COLO829 (cell line): Measurements from ENCODE around the gene CFAP54.

ENCODE experiments used
- DNase-seq: peaks from one replicate; pipeline ENCODE4 v3.0.0; 2012; ENCODE audit warnings: low spot score

The CFAP54 gene

DNA sequence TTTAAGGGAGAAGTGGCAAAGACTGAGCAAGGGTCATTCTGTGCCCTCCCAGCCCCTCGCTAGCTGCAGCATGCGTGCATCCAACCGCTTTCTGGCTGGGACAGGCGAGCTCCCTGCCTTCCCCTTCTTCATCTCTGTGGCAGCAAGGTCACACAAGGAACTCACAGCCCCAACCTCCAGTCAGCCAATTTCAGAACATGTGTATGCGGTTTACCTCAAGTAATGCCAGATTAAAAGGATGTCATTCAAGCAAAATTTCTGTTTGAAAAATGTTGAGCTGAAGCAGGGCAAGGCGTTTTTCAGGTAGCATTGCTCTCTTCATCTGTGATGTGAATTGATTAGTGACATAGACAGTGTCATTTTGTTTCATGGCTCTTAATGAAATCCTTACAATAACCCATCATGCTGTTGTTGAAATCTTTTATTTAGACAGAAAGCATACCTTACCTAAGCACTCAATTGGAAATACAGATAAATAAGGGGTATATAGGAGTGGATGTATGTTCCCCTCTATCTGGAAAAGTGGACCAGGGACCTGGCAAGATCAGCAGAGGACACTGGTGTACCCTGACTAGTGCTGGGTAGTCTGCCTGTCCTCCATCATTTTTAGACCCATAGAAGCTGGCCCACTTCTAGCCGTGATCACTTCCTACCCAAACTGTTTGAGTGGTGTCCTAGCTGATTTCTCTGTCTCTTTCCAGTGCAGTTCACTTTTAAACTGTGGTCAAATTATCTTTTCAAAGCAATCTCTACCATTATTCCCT, 334.9 kb downstream of the CFAP54 start:
- DNase-seq = no peak

- no peak for DNase-seq
These were observed 335.5 kb downstream of the CFAP54 start for GRCh38 chr12:96824838-96825236.

- DNase-seq = no peak
These were observed 338.9 kb downstream of the CFAP54 start for GRCh38 chr12:96828169-96828789.

- DNase-seq = no peak
These were observed 340.0 kb downstream of the CFAP54 start for GRCh38 chr12:96829354-96829753.

DNA sequence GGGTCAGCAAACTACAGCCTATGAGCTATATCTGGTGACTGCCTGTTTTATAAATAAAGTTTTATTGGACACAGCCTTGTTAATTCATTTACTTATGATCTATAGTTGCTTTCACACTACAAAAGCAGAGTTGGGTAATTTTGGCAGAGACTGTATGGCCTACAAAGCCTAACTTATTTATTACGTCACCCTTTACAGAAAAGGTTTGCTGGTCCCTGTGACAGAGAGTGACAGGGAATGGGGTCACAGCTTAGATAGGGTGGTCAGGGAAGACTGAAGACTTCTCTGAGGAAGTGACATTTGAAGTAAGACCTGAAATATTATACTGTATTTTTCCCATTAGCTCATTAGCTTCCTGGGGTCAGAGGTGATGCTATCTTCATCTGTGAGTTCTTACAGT, 342.0 kb downstream of the CFAP54 start:
- DNase-seq = no peak

- no peak for DNase-seq
These were observed 356.9 kb downstream of the CFAP54 start for GRCh38 chr12:96846293-96846692.

DNA sequence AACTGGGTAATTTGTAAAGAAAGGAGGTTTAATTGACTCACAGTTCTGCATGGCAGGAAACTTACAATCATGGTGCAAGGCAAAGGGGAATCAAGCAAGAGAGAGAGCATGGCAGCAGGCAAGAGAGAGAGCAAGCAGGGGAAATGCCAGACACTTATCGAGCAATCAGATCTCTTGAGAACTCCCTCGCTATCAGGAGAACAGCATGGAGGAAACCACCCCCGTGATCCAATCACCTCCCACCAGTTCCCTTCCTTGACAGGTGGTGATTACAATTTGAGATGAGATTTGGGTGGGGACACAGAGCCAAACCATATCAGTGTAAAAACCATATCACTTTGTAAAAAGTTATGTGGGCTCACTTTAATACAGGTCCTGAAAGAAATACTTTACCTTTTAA, 361.3 kb downstream of the CFAP54 start:
- DNase-seq = no peak

GRCh38 chr12:96858162-96858561, 368.8 kb downstream of the CFAP54 start:
- no peak for DNase-seq

- no peak for DNase-seq
These were observed 372.3 kb downstream of the CFAP54 start for GRCh38 chr12:96861656-96862055.

DNA sequence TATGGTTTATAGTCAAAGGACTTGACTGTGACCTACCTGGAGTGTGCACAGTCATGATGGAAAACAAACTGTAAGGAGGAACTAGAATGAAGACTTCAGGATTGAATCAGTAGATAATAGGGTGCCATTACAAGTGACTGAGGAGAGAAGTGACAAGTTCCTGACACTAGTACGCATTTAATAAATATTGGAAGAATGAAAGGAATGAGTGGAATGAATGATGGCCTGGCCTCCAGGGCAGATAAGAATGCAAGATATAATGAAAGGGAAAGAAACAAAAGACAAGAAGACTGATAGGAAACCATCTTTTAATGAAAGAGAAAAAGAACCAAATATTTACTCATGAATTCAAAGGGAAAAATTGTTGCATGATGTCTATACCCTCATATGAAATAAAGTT, 372.9 kb downstream of the CFAP54 start:
- no peak for DNase-seq

DNA sequence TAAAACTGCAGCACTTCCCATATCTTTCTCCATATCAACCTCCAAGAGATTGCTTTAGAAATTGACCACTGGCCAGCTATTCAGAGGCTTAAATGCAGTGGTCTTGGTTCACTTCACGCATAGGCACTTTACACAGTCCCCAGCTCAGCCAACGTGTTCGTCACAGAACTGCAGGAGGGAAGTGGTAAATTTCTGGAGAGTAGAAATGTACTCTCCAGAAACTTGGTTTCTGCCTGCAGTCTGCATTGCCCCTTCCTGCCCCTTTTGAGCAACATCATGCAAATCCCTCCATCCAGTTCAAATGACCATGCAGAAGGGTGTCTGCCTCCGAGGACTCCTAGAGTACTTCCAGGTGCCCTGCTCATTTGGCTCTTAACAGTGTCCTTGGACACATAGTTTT, 375.0 kb downstream of the CFAP54 start:
- no peak for DNase-seq

- DNase-seq = no peak
These were observed 377.6 kb downstream of the CFAP54 start for GRCh38 chr12:96866801-96867590.

DNA sequence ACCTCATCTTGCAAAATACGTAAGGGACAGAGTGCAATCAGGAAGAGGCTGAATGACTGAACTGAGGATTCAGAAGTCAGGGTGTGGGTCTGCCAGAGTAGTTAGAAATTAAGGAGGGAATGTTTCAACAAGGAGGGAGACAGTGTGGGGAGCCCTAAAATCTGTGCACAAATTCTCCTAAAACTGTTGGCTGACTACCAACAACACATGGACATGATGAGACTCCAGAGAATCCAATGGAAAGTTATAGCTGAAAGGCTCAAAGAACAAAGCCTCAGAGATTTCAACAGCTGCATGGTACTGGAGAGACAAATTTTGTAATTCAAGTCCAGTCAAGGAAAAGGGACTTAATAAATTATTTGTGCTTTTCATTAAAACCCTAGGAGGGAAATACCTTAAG, 381.6 kb downstream of the CFAP54 start:
- no peak for DNase-seq

- DNase-seq = no peak
These were observed 383.6 kb downstream of the CFAP54 start for GRCh38 chr12:96872961-96873360.

- no peak for DNase-seq
These were observed 384.8 kb downstream of the CFAP54 start for GRCh38 chr12:96874211-96874610.

- no peak for DNase-seq
These were observed 387.6 kb downstream of the CFAP54 start for GRCh38 chr12:96876966-96877365.

DNA sequence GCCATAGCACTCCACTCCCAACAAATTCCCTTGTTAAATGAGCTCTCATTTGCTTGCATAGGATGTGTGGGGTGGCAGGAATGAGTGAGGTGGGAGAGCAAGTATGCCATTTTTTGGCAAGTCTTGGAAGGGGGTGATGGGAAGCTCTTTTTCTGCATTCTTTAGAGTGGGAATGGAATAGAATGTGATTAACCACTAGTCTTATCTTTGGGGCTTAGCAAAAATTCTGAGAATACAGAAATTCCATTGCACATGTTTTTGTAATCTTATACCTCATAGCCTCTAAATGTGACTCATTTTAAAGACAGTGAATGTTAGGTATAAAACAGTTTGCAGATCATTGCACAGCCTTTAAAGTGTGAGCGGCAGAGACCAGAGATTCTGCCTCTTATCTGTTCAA, 389.3 kb downstream of the CFAP54 start:
- DNase-seq = no peak

DNA sequence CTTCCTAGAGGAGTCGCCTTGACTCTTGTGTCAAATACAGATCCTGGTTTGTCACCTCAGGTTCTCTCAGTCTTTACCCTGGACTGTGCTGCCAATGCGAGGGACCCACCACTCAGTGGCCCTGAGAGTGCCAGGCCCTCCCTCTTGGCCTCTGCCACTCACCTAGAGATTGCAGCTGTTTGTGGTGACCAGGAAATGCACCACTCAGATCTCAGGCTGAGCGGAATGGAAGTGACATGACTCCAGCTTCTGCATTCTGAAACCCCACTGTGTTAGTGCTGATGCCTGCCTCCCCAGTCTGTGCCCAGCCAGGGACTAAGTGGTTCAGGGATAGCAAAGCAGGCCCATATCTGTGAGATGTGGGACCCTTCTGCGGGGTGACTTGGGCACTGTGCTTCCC, 389.9 kb downstream of the CFAP54 start:
- no peak for DNase-seq

DNA sequence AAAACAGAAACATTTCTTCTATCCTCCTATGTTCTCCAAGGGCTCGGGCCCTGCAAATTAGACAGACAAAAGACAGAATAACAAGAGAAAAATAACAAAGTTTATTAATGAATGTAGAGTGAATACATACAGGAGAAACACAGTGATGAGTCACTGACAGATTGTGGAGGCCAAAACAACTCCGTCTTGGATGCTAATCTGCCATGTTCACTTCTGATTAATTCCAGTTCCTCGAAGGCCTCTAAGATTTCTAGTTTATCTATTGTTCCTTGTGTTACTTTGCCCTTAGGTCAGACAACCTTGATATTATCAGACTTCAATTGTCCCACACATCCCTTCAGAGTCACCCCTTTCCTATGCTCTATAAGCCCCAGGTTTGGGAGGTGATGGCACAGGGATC, 390.8 kb downstream of the CFAP54 start:
- no peak for DNase-seq

DNA sequence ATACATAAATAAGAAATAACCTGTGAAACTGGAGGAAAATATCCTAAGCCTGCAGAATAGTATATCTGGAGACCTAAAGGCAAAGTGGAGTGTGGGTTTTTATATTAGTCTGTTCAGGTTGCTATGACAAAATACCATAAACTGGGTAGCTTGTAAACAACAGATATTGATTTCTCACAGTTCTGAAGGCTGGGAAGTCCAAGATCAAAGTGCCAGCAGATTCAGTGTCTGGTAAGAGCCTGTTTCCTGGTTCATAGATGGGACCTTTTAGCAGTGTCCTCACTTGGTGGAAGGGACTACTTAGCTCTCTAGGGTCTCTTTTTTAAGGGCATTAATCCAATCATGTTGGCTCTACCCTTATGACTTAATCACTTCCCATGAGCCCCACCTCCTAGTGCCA, 392.2 kb downstream of the CFAP54 start:
- DNase-seq = no peak

- no peak for DNase-seq
These were observed 393.5 kb downstream of the CFAP54 start for GRCh38 chr12:96882862-96883261.

GRCh38 chr12:96883571-96883970, 394.2 kb downstream of the CFAP54 start:
- DNase-seq = no peak

- no peak for DNase-seq
These were observed 397.8 kb downstream of the CFAP54 start for GRCh38 chr12:96886998-96887677.
